ENCODE results near the gene POLK.
"Not testable (repeated sequence)": the region's sequence is repeated elsewhere in the genome, so short reads cannot be mapped to it uniquely, and the experiment has no call there.

- not testable (repeated sequence) for TF ChIP-seq CTCF, POLR2A (IDR thresholded peaks at IDR 0.05)
Measured at GRCh38 chr5:75578280-75578679, 66.6 kb downstream of the POLK start.

Measured in breast epithelium (tissue), 3 donors.